HG03159 (cell line): ENCODE results near the gene DEFB131B.
"Not testable (repeated sequence)": the region's sequence is repeated elsewhere in the genome, so short reads cannot be mapped to it uniquely, and the experiment has no call there.

Experiments
- ATAC-seq: cut with Tn5 transposase; IDR thresholded peaks from one replicate; pipeline ENCODE4 v1.9.1; 2021; ENCODE audit warnings: mild to moderate bottlenecking, moderate library complexity; ENCODE audit not compliant: unreplicated experiment

DEFB131B gene, protein sequence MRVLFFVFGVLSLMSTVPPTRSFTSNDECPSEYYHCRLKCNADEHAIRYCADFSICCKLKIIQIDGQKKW

DNA sequence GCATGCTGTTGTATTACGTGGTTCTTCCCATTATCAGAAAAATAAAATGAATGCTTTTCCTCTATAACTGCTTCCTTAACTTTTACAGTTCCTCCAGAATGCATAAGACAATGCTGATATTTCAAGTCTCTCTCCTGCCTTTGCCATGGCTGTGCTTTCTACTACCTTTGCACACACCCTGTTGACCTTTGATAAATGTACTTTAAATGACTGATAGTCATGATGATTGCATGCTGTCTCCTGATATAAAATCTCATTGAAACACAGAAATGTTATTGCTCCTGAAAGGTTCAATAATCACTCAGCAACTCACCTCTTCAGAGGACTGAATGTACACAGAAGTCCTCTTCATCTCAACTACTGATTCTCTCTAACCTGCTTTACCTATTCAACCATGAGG is at the start of gene DEFB131B:
TSS of gene DEFB131B (plus strand) at position 395 of the 400 bp plus-strand sequence. CDS start at position 395, 0 bp downstream.
- ATAC-seq = not testable (repeated sequence)

DNA sequence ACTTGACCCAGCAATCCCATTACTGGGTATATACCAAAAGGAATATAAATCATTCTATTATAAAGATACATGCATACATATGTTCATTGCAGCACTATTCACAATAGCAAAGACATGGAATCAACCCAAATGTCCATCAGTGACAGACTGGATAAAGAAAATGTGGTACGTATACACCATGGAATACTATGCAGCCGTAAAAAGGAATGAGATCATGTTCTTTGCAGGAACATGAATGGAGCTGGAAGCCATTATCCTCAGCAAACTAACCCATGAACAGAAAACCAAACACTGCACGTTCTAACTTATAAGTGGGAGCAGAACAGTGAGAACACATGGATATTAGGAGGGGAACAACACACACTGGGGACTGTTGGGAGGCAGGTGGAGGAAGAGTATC is 49.0 kb upstream of the DEFB131B start:
- ATAC-seq = not testable (repeated sequence)

DNA sequence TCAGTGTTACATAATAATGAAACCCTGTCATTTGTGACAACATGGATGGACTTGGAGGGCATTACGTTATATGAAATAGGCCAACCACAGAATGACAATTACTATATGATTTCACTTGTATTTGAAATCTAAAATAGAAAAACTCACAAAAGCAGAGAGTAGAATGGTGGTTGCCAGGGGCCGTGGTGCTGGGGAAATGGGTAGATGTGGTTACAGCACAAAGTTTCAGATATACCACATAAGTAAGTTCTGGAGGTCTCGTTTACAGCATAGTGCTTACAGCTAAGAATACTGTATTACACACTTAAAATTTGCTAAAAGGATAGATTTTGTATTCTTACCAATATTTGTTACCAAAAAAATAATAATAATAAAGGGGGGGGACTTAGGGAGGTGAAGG is 48.6 kb upstream of the DEFB131B start:
- not testable (repeated sequence) for ATAC-seq

DNA sequence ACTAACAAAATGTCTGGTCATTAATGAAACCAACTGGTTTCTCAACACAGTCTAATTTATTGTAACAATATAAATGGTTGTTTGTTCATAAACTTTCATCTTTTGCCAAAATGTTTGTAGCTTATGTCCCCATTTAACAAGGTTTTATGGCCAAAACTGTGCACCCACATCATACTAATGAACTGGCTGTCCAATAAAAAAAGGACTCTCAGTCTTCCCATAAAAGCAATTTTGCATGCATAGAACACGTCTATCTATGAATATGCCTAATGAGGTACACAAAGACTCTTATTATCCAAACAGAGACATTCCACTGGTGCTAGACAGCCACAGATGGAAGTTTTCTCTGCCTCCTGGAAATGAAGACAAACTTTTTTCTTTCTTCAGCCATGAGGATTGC is 45.4 kb upstream of the DEFB131B start, which contains the start of gene DEFB108B:
TSS of gene DEFB108B (plus strand) at position 390 of the 400 bp plus-strand sequence. CDS start at position 390, 0 bp downstream.
- ATAC-seq = not testable (repeated sequence)

DNA sequence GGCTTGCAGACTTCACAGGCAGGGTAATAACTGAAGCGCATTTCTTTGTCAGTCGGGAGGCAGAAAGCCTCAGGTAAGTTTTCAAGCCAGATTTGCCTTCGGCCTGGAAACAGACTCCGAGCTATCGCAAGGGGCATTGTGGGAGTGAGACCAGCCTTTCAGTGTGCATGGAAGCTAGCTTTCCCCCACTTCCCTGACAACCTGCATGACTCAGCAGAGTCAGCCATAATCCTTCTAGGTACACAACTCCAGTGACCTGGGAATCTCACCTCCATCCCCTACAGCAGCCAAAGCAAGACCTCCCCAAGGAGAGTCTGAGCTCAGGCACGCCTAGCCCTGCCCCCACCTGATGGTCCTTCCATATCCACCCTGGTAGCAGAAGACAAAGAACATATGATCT is 35.5 kb upstream of the DEFB131B start:
- not testable (repeated sequence) for ATAC-seq

DNA sequence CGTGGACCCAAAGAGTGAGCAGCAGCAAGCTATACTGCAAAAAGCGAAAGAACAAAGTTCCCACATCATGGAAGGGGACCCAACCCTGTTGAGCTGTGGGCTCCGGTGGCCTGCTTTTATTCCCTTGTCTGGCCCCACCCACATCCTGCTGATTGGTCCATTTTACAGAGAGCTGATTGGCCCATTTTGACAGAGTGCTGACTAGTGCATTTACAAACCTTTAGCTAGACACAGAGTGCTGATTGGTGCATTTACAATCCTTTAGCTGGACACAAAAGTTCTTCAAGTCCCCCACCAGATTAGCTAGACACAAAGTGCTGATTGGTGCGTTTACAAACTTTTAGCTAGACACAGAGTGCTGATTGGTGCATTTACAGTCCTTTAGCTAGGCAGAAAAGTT is 34.9 kb upstream of the DEFB131B start:
- ATAC-seq = not testable (repeated sequence)

DNA sequence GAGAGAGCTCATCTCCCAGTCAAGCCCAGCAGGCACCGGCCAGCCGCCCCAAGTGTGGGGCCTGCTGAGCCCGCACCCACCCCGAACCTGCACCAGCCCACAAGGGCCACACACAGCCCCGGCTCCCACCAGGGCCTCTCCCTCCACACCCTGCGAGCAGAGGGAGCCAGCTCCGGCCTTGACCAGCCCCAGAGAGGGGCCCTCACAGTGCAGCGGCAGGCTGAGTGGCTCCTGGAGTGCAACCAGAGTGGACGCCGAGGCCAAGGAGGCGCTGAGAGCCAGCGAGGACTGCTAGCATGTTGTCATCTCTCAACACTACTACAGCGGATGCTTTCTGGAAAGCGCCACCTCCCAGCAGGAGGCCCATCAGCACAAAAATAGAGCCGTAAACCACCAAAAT is 34.4 kb upstream of the DEFB131B start:
- no peak for ATAC-seq

DNA sequence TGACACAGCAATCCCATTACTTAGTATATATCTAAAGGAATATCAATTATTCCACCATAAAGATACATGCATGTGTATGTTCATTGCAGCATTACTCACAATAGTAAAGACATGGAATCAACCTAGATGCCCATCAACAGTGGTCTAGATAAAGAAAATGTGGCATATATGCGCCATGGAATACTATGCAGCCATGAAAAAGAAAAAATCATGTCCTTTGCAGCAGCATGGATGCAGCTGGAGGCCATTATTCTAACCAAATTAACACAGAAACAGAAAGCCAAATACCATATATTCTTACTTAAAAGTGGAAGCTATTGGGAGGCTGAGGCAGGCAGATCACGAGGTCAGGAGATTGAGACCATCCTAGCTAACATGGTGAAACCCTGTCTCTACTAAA is 24.4 kb upstream of the DEFB131B start:
- not testable (repeated sequence) for ATAC-seq

DNA sequence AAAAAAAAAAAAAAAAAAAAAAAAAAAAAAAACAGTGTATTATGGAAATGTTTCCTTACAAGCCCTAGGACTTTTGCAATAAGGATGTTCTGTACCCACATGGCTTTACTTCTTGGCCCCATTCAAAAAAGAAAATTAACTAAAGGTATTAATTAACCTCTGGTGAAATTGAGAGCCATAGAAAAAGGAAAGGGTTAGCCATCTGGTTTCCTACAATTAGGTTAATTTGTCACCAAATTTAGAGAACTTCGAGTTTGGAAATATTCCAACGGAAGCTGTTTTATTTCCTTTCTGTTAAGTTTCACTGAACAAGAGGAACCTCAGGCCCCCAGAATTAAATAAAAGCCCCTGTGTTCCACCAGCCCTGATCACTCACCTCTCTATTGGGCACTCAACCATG is 22.4 kb upstream of the DEFB131B start:
- ATAC-seq = not testable (repeated sequence)

DNA sequence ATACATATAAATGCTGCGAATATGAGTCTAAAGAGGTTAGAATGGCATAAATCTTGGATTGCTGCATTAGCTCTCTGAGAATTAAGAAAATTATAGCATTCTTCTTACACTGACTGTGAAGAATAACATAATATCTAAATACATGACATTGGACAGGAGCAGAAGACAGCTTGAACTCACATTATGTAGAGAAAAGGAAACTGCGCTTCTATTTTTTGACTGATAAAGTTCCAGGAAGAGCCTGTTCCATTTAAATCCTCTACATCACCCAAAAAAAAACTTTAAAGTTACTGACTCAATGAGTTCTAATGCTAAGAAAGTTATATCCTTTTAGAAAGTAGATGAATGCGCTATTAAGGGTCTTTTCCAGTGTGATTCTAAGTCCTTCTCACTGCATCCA is 17.4 kb upstream of the DEFB131B start:
- not testable (repeated sequence) for ATAC-seq

DNA sequence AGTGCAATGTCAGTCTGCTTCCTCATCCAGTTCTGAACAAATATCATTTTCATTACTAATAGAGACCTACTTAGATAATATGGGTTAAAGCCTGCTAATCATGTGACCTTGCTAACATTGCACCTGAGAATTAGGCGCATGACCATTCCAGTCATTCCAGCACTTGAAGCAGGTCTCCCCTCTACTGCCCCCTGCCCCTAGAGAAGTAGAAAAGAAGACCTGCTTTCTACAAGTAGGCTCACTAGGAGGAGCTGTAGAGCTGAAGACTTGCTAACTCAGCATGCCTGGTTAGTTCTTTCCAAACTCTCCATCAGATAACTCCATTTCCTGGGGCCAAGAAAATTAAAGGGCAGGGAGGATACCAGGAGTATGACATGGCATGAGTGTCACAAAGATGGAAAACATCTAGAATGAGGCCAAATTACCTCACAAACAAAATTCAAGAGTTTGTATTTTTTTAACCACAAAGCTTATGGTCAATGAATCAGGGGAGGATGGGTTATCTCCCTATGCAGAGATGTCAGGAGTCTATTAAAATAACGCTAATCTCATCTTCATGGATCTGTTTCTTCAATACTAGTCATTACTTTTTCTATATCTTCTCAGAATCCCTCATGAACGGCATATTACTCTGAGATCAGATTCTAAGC is 14.2 kb upstream of the DEFB131B start:
- peak; percentile 61 for ATAC-seq

DNA sequence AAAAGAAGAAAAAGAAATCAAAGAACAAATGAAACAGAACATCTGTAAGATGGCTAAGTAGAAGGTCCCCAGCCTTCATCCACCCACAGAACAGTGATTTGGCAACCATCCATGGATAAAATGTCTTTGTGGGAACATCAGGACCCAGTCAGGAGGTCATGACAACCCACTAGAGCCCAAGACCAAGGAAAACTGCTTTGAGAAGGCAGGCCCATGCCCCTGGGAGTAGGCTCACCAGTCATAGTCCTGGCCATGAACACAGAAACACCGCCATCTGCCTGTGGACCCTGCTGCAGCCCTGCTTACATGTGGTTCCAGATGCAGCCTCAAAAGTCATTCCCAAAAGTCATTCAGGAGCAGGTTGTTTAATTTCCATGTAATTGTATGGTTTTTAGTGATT is 11.0 kb upstream of the DEFB131B start:
- ATAC-seq = not testable (repeated sequence)

DNA sequence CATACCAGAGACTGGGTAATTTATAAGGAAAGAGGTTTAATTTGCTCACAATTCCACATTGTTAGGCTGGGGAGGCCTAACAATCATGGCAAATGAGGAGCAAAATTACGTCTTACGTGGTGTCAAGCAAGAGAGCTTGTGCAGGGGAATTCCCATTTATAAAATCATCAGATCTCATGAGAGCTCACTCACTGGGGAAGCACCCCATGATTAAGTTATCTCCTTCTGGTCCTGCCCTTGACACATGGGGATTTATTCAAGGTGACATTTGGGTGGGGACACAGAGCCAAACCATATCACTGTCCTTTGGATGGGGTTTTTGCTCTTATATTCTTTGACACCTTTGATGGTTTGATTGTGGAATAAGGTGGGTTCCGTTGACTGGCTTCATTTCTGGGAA is 8.3 kb upstream of the DEFB131B start:
- not testable (repeated sequence) for ATAC-seq

DNA sequence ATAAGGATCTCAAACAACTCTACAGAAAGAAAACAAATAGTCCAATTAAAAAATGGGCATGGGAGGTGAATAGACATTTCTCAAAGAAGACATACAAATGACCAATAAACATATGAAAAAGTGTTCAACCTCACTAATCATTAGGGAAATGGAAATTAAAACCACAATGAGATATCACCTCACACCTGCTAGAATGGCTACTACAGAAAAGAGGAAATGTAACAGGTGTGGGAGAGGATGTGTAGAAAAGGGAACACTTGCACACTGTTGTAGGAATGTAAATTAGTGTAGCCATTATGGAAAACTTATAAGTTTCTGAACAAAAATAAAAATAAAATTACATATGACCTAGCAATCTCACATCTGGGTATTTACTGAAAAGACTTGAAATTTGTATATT is 7.6 kb upstream of the DEFB131B start:
- not testable (repeated sequence) for ATAC-seq

DNA sequence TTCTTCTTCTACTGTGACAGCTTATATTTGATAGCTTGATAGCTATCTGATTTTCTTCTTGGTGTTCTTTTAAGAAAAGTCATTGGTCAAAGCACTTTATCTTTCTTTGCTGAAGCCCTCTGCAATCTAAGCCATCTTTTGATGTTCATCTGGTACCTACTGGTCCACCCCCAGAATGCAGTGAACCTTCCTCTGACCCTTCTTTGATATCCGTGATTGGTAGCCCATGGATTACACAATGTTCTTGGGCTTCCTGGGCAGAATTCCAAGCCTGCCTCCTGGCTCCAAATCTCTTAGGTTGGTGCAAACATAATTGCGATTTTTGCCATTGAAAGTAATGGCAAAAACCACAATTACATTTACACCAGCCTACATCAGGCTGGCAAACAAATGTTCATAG is 2.0 kb upstream of the DEFB131B start:
- ATAC-seq = not testable (repeated sequence)

DNA sequence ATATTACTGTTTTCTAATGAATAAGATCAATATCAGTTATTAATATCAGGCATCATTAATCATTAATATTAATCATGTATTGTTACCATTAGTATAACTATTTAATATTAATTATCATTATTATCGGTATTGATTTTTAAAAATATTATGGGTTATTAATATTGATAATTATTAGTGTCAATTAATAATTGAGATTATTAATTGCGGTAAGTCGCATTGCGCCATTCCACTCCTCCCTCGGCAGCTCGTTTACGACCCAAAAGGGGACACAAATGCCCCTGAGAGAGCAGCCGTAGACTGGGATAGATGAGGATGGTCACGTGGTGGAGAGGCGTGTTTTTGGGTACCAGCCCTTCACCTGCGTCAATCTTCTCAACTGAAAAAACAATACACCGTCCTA is 7.6 kb downstream of the DEFB131B start:
- ATAC-seq = not testable (repeated sequence)

DNA sequence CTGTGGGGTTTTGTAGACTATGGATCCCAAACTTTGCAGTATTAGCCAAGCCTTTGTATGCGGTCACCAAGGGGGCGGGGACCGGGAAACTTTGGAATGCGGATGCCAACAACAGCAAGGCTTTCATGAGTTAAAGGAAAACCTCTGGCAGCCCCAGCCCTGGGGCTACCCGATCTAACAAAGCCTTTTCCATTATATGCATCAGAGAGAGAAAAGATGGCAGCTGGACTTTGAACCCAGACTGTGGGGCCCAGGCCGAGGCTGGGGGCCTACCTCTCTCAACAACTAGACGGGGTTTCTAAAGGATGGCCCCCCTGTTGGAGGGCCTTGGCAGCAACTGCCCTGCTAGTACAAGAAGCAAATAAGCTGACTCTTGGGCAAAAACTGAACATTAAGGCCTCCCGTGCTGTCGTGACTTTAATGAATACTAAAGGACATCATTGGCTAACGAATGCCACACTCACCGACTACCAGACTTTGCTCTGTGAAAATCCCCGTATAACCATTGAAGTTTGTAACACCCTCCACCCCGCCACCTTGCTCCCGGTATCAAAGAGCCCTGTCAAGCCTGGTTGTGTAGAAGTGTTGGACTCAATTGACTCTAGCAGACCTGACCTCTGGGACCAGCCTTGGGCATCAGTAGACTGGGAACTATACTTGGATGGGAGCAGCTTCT is 10.2 kb downstream of the DEFB131B start:
- ATAC-seq = not testable (repeated sequence)

DNA sequence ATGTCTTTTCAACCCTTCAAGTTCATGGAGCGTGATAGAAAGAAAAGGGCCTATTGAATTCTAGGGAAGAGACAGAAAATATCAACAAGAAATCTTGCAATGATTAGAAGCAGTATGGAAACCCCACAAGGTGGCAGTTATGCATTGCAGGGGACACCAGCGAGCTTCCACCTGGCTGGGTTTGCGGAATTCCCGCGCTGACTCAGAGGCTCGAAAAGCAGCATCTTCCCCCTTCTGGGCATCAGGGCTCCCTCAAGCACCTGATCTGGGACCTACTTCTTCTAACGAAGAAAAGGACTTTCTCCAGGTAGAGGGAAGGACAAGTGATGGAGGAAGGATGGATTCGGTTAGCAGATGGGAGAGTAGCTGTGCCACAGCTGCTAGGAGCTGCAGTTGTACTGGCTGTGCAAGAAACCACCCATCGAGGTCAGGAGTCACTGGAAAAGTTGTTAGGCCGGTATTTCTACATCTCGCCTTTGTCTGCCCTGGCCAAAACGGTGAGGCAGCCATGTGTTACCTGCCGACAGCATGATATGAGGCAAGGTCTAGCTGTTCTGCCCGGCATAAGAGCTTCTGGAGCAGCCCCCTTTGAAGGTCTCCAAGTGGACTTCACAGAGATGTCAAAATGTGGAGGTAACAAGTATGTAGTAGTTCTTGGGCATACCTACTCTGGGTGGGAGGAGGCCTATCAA is 11.1 kb downstream of the DEFB131B start:
- not testable (repeated sequence) for ATAC-seq

DNA sequence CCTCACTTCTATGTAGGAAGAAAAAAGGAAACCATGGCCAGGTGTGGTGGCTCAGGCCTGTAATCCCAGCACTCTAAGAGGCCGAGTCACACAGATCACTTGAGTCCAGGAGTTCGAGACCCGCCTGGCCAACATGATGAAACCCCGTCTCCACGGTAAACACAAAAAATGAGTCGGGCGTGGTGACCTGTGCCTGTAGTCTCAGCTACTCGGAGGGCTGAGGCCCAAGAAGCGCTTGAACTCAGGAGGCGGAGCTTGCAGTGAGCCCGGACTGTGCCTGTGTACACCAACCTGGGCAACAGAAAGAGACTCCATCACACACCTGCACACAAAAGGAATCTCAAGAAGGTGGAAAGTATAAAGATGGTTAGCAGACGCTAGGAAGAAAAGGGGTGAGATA is 17.7 kb downstream of the DEFB131B start:
- ATAC-seq = no peak

DNA sequence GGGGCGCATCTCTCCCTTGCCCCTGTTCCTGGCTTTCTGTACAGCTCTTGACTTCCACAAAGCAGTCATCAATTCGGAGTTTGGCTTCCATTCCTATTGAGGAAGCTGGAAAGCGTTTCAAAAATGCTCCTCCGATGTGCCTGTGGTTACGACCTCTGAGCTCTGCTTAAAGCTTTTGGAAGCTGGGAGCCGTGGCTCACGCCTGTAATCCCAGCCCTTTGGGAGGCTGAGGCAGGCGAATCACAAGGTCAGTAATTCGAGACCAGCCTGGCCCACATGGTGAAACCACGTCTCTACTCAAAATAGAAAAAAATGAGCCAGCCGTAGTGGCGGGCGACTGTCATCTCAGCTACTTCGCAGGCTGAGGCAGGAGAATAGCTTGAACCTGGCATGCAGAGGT is 22.9 kb downstream of the DEFB131B start:
- ATAC-seq = not testable (repeated sequence)

DNA sequence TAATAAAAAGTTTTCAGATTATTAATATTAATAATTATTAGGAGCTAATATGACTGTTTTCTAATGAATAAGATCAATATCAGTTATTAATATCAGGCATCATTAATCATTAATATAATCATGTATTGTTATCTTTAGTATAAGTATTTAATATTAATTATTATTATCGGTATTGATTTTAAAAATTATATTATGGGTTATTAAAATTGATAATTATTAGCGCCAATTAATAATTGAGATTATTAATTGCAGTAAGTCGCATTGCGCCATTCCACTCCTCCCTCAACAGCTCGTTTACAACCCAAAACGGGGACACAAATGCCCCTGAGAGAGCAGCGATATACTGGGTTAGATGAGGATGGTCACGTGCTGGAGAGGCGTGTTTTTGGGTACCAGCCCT is 30.0 kb downstream of the DEFB131B start:
- ATAC-seq = no peak

DNA sequence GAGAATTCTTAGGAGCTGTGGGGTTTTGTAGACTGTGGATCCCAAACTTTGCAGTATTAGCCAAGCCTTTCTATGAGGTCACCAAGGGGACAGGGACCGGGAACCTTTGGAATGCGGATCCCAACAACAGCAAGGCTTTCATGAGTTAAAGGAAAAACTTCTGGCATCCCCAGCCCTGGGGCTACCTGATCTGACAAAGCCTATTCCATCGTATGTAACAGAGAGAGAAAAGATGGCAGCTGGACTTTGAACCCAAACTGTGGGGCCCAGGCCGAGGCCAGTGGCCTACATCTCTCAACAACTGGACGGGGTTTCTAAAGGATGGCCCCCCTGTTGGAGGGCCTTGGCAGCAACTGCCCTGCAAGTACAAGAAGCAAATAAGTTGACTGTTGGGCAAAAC is 32.5 kb downstream of the DEFB131B start:
- not testable (repeated sequence) for ATAC-seq
